Mesothelial cell of epicardium (in vitro differentiated cells): ENCODE data around the gene REX1BD. TPM values are rescaled to one million over a fixed set of nuclear protein-coding genes. Genes with fewer than 3 reads are reported as not detected.

Experiments
- DNase-seq, 2 experiments: peaks; one replicate each; pipeline ENCODE4 v3.0.0; 2021; ENCODE audit warnings: low spot score in 2 of 2; ENCODE audit not compliant: unreplicated experiment in 2 of 2
- H3K27ac Mint-ChIP-seq: 2 replicates; pipeline ENCODE4 v1.8.0; 2021; ENCODE audit warnings: mixed read lengths
- H3K27me3 Mint-ChIP-seq: 2 replicates; pipeline ENCODE4 v1.8.0; 2021; ENCODE audit warnings: low read depth, mixed read lengths
- H3K36me3 Mint-ChIP-seq: 2 replicates; pipeline ENCODE4 v1.8.0; 2021; ENCODE audit warnings: mixed read lengths
- H3K4me1 Mint-ChIP-seq: 2 replicates; pipeline ENCODE4 v1.8.0; 2021; ENCODE audit warnings: mixed read lengths
- H3K4me3 Mint-ChIP-seq: 2 replicates; pipeline ENCODE4 v1.8.0; 2021; ENCODE audit warnings: mild to moderate bottlenecking, moderate library complexity, mixed read lengths
- H3K9me3 Mint-ChIP-seq: 2 replicates; pipeline ENCODE4 v1.8.0; 2021; ENCODE audit warnings: mixed read lengths
- CTCF ChIP-seq: fragments of 200-600 bp; sonication (generic); IDR thresholded peaks from one replicate; pipeline ENCODE4 v1.5.0; 2021; ENCODE audit warnings: antibody characterized with exemption; ENCODE audit not compliant: unreplicated experiment
- total RNA-seq: library from RNA; stranded (reverse); gene quantifications from 3 replicates; pipeline ENCODE4 v1.2.1, GENCODE V29; 2021

REX1BD gene
- total RNA-seq, 1 donor from 2014 or later, result 58.8 TPM

GRCh38 chr19:18634612-18635297 is 46.2 kb downstream of the REX1BD start:
- Mint-ChIP-seq H3K4me3 (no peak overlapping the region), H3K36me3 (no peaks in the 10 kb centered on the region)

GRCh38 chr19:18635831-18636182 is 47.2 kb downstream of the REX1BD start:
- peaks cover 13% of the 10 kb centered on the region for H3K4me1 Mint-ChIP-seq
- peak overlapping the region; percentile 56 for H3K27ac Mint-ChIP-seq
- H3K27me3 Mint-ChIP-seq, result peaks cover 10% of the 10 kb centered on the region
- no peak for TF ChIP-seq CTCF
- H3K4me3 Mint-ChIP-seq, result peak overlapping the region; percentile 82
- no peaks in the 10 kb centered on the region for H3K36me3 Mint-ChIP-seq
- no peaks in the 10 kb centered on the region for H3K9me3 Mint-ChIP-seq
- no peak for DNase-seq

More at GRCh38 chr19:18634612-18635297, 46.2 kb downstream of the REX1BD start:
- Mint-ChIP-seq H3K9me3 (no peaks in the 10 kb centered on the region), H3K27me3 (peaks cover 15% of the 10 kb centered on the region), H3K27ac (no peak overlapping the region), H3K4me1 (peaks cover 13% of the 10 kb centered on the region)
- DNase-seq, result no peak
- no peak for TF ChIP-seq CTCF

GRCh38 chr19:18636183-18636968 is 47.8 kb downstream of the REX1BD start:
- peaks cover 10% of the 10 kb centered on the region for H3K27me3 Mint-ChIP-seq

GRCh38 chr19:18636969-18637629 is 48.5 kb downstream of the REX1BD start, which contains the start of gene KLHL26:
KLHL26 (plus strand) TSS chr19:18637028; CDS start chr19:18637055, 27 bp downstream.
- Mint-ChIP-seq H3K27ac (peak within 1 kb of the TSS; percentile 85), H3K27me3 (peaks cover 10% of the 10 kb centered on the region), H3K36me3 (no peaks in the 10 kb centered on the region), H3K4me3 (peak within 1 kb of the TSS; percentile 82), H3K4me1 (peaks cover 13% of the 10 kb centered on the region), H3K9me3 (no peaks in the 10 kb centered on the region)
- TF ChIP-seq CTCF, result no peak
- DNase-seq, result no peak

More at GRCh38 chr19:18636183-18636968, 47.8 kb downstream of the REX1BD start:
- H3K4me1 Mint-ChIP-seq, result peaks cover 13% of the 10 kb centered on the region
- H3K9me3 Mint-ChIP-seq, result no peaks in the 10 kb centered on the region
- TF ChIP-seq CTCF, result no peak
- no peaks in the 10 kb centered on the region for H3K36me3 Mint-ChIP-seq
- peak; percentile 99 to 100 for DNase-seq
- H3K4me3 Mint-ChIP-seq, result peak overlapping the region; percentile 82
- peak overlapping the region; percentile 85 for H3K27ac Mint-ChIP-seq

- peaks cover 13% of the 10 kb centered on the region for H3K4me1 Mint-ChIP-seq
- peaks cover 10% of the 10 kb centered on the region for H3K27me3 Mint-ChIP-seq
- no peak for DNase-seq
- H3K36me3 Mint-ChIP-seq, result no peaks in the 10 kb centered on the region
- peak overlapping the region; percentile 82 for H3K4me3 Mint-ChIP-seq
- no peak for TF ChIP-seq CTCF
- peak overlapping the region; percentile 43 for H3K27ac Mint-ChIP-seq
- H3K9me3 Mint-ChIP-seq, result no peaks in the 10 kb centered on the region
These were observed 49.4 kb downstream of the REX1BD start for GRCh38 chr19:18637673-18638630.
